GM12878 (cell line): ENCODE measurements around the gene FAM120AOS. TPM values are rescaled to one million over a fixed set of nuclear protein-coding genes. Genes with fewer than 3 reads are reported as not detected.

Experiments used
- ATAC-seq: fragments of 200-7000 bp; cut with Tn5 transposase; 3 replicates; pipeline ENCODE4 v1.9.1; 2020; ENCODE audit warnings: mild to moderate bottlenecking, moderate library complexity
- BruUV-seq: library from RNA; stranded (reverse); fragments of 400-500 nt; replicated peaks from 2 replicates; lab custom pipeline; 2021; lab: Mats Ljungman, UMichigan
- CTCF ChIA-PET: fragments of 300-600 bp; sonication (Branson Sonifier 250); formaldehyde crosslinking; extraction: SDS; loops from one replicate; lab custom pipeline; 2021; ENCODE audit warnings: inconsistent platforms; lab: Yijun Ruan, JAX
- POLR2A ChIA-PET: fragments of 350-600 bp; formaldehyde crosslinking; extraction: SDS; loops from one replicate; lab custom pipeline; 2021; ENCODE audit warnings: inconsistent platforms; lab: Charles Lee
- RAD21 ChIA-PET: fragments of 300-600 bp; sonication (Branson Sonifier 250); formaldehyde crosslinking; loops from one replicate; lab custom pipeline; 2023; ENCODE audit warnings: antibody characterized with exemption; ENCODE audit not compliant: unreplicated experiment; lab: Charles Lee
- SMC1A ChIA-PET: fragments of 300-600 bp; sonication (Branson Sonifier 250); formaldehyde crosslinking; loops from one replicate; lab custom pipeline; 2023; ENCODE audit not compliant: unreplicated experiment, uncharacterized antibody; lab: Charles Lee
- DNase-seq: peaks from one replicate; pipeline ENCODE4 v3.0.0-alpha.2; 2011; ENCODE audit warnings: low read depth, low spot score
- FAIRE-seq: peaks from 3 replicates; lab custom pipeline; 2011; peaks lifted over from hg19 to GRCh38; lab: Jason Lieb, UNC
- H2AFZ ChIP-seq: 2 replicates; pipeline ENCODE4 v1.6.0; 2011; ENCODE audit warnings: low read depth, low read length, control low read depth; ENCODE audit not compliant: control insufficient read depth
- H3K27ac ChIP-seq: 2 replicates; pipeline ENCODE4 v1.5.1; 2011; ENCODE audit warnings: control low read depth; ENCODE audit not compliant: control insufficient read depth, insufficient read depth
- H3K27me3 ChIP-seq, 2 experiments: replicated peaks in 1 of 2; 2 replicates each; pipeline versions ENCODE4 v1.6.0 to v1.6.1; 2011; ENCODE audit warnings: low read length in 1 of 2; ENCODE audit not compliant: control insufficient read depth in 2 of 2, insufficient read depth in 2 of 2
- H3K36me3 ChIP-seq, 2 experiments: 2 replicates each; pipeline ENCODE4 v1.5.1; 2011; ENCODE audit warnings: low read length in 1 of 2; ENCODE audit not compliant: control insufficient read depth in 2 of 2, insufficient read depth in 2 of 2
- H3K4me1 ChIP-seq: 2 replicates; pipeline ENCODE4 v1.6.1; 2011; ENCODE audit warnings: mild to moderate bottlenecking, low read length, moderate library complexity, mixed read lengths; ENCODE audit not compliant: control insufficient read depth, insufficient read depth
- H3K4me2 ChIP-seq: 2 replicates; pipeline ENCODE4 v1.6.0; 2011; ENCODE audit warnings: control low read depth; ENCODE audit not compliant: control insufficient read depth, insufficient read depth
- H3K4me3 ChIP-seq: fragments of 200-600 bp; sonication (generic); 2 replicates; pipeline ENCODE4 v1.5.1; 2016
- H3K79me2 ChIP-seq: 2 replicates; pipeline ENCODE4 v1.6.0; 2011; ENCODE audit warnings: low read length; ENCODE audit not compliant: control insufficient read depth, insufficient read depth
- H3K9ac ChIP-seq: 2 replicates; pipeline ENCODE4 v1.8.0; 2011; ENCODE audit warnings: low read length, control low read depth, mixed read lengths; ENCODE audit not compliant: control insufficient read depth, insufficient read depth
- H3K9me3 ChIP-seq: replicated peaks from 3 replicates; pipeline ENCODE4 v1.5.1; 2011; ENCODE audit warnings: mild to moderate bottlenecking, low read length; ENCODE audit not compliant: control insufficient read depth, insufficient read depth
- H4K20me1 ChIP-seq: 2 replicates; pipeline ENCODE4 v1.6.0; 2011; ENCODE audit not compliant: control insufficient read depth, insufficient read depth
- CHD2 ChIP-seq: IDR thresholded peaks from 2 replicates; pipeline ENCODE4 v1.6.1; 2011; ENCODE audit warnings: low read depth, low read length, improper control_type of control experiment, borderline replicate concordance
- ETV6 ChIP-seq, 2 experiments: fragments of 450-650 bp in 1 of 2; IDR thresholded peaks in 1 of 2; conservative IDR thresholded peaks in 1 of 2; 2 replicates each; pipeline ENCODE4 v1.6.1; 2014; ENCODE audit warnings: antibody characterized with exemption in 1 of 2, borderline replicate concordance in 1 of 2, low read depth in 1 of 2, mild to moderate bottlenecking in 1 of 2, moderate library complexity in 1 of 2
- EZH2 ChIP-seq: IDR thresholded peaks from 2 replicates; pipeline ENCODE4 v1.6.1; 2012; ENCODE audit warnings: low read depth, mild to moderate bottlenecking, control low read depth, inconsistent platforms, low read length, borderline replicate concordance; ENCODE audit not compliant: control insufficient read depth
- HDAC2 ChIP-seq: fragments of 200-600 bp; sonication (generic); IDR thresholded peaks from 2 replicates; pipeline ENCODE4 v1.6.1; 2017
- RFX5 ChIP-seq: IDR thresholded peaks from 2 replicates; pipeline ENCODE4 v1.6.1; 2011; ENCODE audit warnings: low read depth, low read length, improper control_type of control experiment
- SIX5 ChIP-seq: IDR thresholded peaks from 2 replicates; pipeline ENCODE4 v1.6.1; 2011; ENCODE audit warnings: mild to moderate bottlenecking, low read depth, low read length, moderate library complexity; ENCODE audit not compliant: severe bottlenecking
- SMAD5 ChIP-seq: IDR thresholded peaks from 2 replicates; pipeline ENCODE4 v1.6.1; 2016; ENCODE audit warnings: antibody characterized with exemption, low read depth
- SP1 ChIP-seq: IDR thresholded peaks from one replicate; pipeline ENCODE4 v1.6.1; 2011; ENCODE audit warnings: low read depth, low read length
- SREBF2 ChIP-seq: IDR thresholded peaks from 2 replicates; pipeline ENCODE4 v1.6.1; 2012; ENCODE audit warnings: mild to moderate bottlenecking, low read length
- SUZ12 ChIP-seq: fragments of 200-600 bp; sonication (generic); IDR thresholded peaks from one replicate; pipeline ENCODE4 v1.6.1; 2018; ENCODE audit warnings: antibody characterized with exemption, mild to moderate bottlenecking; ENCODE audit not compliant: unreplicated experiment
- WGBS: methylation state at CpG from one replicate; pipeline ENCODE4 v1.1.6; 2016; ENCODE audit warnings: low lambda C conversion rate; ENCODE audit not compliant: insufficient replicate concordance, insufficient coverage; ENCODE audit errors: missing lambda C conversion rate; 5-methylcytosine and 5-hydroxymethylcytosine counted together
- in situ Hi-C: fragments of 300-500 bp; cut with MboI; formaldehyde crosslinking; loops from 9 replicates; pipeline ENCODE4 v1.14.3; 2018; ENCODE audit warnings: mixed read lengths
- intact Hi-C: fragments of 100-400 bp; cut with micrococcal nuclease; formaldehyde crosslinking; loops from one replicate; pipeline ENCODE4 v1.14.2; 2022; ENCODE audit not compliant: unreplicated experiment
- polyA plus RNA-seq, 11 experiments: library from polyadenylated mRNA; depleted of rRNA in 4 of 11; unstranded in 6 of 11; stranded (reverse) in 5 of 11; fragments of >200 nt; fragmentation: Nextera tagmentation in 4 of 11; fragmentation: Illumina TruSeq in 1 of 11; extraction: Ambion mirVana in 4 of 11; extraction: Trizol in 1 of 11; gene quantifications; 1 replicate in 1 of 11; 2 replicates in 10 of 11; pipeline versions ENCODE4 v1.2.1 to v1.2.3, GENCODE V29; 2011 to 2016; ENCODE audit warnings: inconsistent platforms in 2 of 11, missing spikeins in 2 of 11, low read depth in 1 of 11
- total RNA-seq, 4 experiments: library from RNA; depleted of rRNA in 3 of 4; stranded (reverse); fragments of >200 nt in 3 of 4; fragmentation: Illumina TruSeq in 1 of 4; extraction: Trizol in 1 of 4; gene quantifications; 2 replicates each; pipeline versions ENCODE4 v1.2.1 to v1.2.3, GENCODE V29; 2013 to 2021
- TF ChIP-seq, protein P1 (sequence below): fragments of 450-650 bp; IDR thresholded peaks from 2 replicates; pipeline ENCODE4 v1.6.1; 2017; ENCODE audit warnings: antibody characterized with exemption, mild to moderate bottlenecking, moderate library complexity
- TF ChIP-seq, protein P2 (sequence below): fragments of 150-350 bp; IDR thresholded peaks from 2 replicates; pipeline ENCODE4 v1.6.1; 2014; ENCODE audit warnings: mild to moderate bottlenecking, low read depth, low read length
- TF ChIP-seq, protein P3 (sequence below): fragments of 450-650 bp; IDR thresholded peaks from 2 replicates; pipeline ENCODE4 v1.6.1; 2017; ENCODE audit warnings: mild to moderate bottlenecking, low read depth, inconsistent platforms; ENCODE audit not compliant: poor library complexity, severe bottlenecking

Gene FAM120AOS
- total and polyA plus RNA-seq, 10 of the 15 experiments (the other 5 are each of a cell fraction or from before 2014, with no cell fraction given) = 15.9 to 55.1 (median 34.6) TPM

DNA sequence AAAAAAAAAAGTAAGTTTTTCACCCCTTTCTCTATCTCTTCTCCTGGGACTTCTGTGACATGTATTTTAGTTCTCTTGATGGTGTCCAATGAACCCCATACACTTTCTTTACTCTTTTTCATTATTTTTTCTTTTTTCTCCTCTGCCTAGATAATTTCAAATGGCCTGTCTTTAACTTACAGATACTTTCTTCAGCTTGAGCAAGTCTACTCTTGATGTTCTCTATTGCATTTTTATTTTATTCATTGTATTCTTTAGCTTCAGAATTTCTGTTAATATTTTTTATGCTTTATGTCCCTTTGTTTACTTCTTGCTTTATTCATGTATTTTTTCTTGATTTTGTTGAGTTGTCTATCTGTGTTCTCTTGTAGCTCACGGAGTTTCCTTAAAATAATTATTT lies 34.4 kb downstream of the FAM120AOS start:
- 0% methylated on average over 1 of the region's 1 CpG for WGBS
- ChIA-PET RAD21 (no interaction called here), POLR2A (no interaction called here), SMC1A (no interaction called here), CTCF (no interaction called here)
- Histone ChIP-seq H3K4me3 (no peak overlapping the region), H3K4me2 (no peak overlapping the region), H3K79me2 (no peaks in the 10 kb centered on the region), H3K9ac (no peak overlapping the region), H3K27ac (no peak overlapping the region), H3K4me1 (no peaks in the 10 kb centered on the region), H3K36me3 (no peaks in the 10 kb centered on the region), H2AFZ (no peak overlapping the region), H3K27me3 (no peaks in the 10 kb centered on the region; a peak in 1 of 4 replicates), H3K9me3 (peaks cover 7% of the 10 kb centered on the region; the same call in 2 of the 3 replicates), H4K20me1 (no peaks in the 10 kb centered on the region)
- no peak for ATAC-seq
- in situ Hi-C loops = no loop called here
- no peak for FAIRE-seq
- intact Hi-C loops = no loop called here
- BruUV-seq = no TSS peak
- DNase-seq = no peak
- TF ChIP-seq, protein P1, sequence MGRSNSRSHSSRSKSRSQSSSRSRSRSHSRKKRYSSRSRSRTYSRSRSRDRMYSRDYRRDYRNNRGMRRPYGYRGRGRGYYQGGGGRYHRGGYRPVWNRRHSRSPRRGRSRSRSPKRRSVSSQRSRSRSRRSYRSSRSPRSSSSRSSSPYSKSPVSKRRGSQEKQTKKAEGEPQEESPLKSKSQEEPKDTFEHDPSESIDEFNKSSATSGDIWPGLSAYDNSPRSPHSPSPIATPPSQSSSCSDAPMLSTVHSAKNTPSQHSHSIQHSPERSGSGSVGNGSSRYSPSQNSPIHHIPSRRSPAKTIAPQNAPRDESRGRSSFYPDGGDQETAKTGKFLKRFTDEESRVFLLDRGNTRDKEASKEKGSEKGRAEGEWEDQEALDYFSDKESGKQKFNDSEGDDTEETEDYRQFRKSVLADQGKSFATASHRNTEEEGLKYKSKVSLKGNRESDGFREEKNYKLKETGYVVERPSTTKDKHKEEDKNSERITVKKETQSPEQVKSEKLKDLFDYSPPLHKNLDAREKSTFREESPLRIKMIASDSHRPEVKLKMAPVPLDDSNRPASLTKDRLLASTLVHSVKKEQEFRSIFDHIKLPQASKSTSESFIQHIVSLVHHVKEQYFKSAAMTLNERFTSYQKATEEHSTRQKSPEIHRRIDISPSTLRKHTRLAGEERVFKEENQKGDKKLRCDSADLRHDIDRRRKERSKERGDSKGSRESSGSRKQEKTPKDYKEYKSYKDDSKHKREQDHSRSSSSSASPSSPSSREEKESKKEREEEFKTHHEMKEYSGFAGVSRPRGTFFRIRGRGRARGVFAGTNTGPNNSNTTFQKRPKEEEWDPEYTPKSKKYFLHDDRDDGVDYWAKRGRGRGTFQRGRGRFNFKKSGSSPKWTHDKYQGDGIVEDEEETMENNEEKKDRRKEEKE = no peak
- TF ChIP-seq RFX5 (no peak), ETV6 (conservative IDR thresholded peaks at IDR 0.05 in 1 of 2, IDR thresholded peaks at IDR 0.05 in 1 of 2; ENCODE audit: borderline replicate concordance in 1 of 2, low read depth in 1 of 2) (no peak), SP1 (no peak), SUZ12 (no peak), SREBF2 (no peak), SIX5 (no peak), HDAC2 (no peak), EZH2 (no peak), CHD2 (no peak), SMAD5 (no peak)
- TF ChIP-seq, protein P2, sequence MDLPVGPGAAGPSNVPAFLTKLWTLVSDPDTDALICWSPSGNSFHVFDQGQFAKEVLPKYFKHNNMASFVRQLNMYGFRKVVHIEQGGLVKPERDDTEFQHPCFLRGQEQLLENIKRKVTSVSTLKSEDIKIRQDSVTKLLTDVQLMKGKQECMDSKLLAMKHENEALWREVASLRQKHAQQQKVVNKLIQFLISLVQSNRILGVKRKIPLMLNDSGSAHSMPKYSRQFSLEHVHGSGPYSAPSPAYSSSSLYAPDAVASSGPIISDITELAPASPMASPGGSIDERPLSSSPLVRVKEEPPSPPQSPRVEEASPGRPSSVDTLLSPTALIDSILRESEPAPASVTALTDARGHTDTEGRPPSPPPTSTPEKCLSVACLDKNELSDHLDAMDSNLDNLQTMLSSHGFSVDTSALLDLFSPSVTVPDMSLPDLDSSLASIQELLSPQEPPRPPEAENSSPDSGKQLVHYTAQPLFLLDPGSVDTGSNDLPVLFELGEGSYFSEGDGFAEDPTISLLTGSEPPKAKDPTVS = no peak
- TF ChIP-seq, protein P3, sequence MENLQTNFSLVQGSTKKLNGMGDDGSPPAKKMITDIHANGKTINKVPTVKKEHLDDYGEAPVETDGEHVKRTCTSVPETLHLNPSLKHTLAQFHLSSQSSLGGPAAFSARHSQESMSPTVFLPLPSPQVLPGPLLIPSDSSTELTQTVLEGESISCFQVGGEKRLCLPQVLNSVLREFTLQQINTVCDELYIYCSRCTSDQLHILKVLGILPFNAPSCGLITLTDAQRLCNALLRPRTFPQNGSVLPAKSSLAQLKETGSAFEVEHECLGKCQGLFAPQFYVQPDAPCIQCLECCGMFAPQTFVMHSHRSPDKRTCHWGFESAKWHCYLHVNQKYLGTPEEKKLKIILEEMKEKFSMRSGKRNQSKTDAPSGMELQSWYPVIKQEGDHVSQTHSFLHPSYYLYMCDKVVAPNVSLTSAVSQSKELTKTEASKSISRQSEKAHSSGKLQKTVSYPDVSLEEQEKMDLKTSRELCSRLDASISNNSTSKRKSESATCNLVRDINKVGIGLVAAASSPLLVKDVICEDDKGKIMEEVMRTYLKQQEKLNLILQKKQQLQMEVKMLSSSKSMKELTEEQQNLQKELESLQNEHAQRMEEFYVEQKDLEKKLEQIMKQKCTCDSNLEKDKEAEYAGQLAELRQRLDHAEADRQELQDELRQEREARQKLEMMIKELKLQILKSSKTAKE = no peak
